ENCODE results near the gene ARHGAP45.
A peak's percentile ranks its signal among the peaks of the same experiment; 100 is the strongest.

The ARHGAP45 gene

GRCh38 chr19:1040476-1041271 lies 26.3 kb upstream of the ARHGAP45 start:
- DNase-seq = peak; percentile 80

GRCh38 chr19:1041272-1041834 lies 25.6 kb upstream of the ARHGAP45 start:
- DNase-seq = no peak

- no peak for DNase-seq
These were observed 24.9 kb upstream of the ARHGAP45 start for GRCh38 chr19:1041835-1042685.

- no peak for DNase-seq
These were observed 24.1 kb upstream of the ARHGAP45 start for GRCh38 chr19:1042689-1043511.

- no peak for DNase-seq
These were observed 21.7 kb upstream of the ARHGAP45 start for GRCh38 chr19:1045247-1045603.

GRCh38 chr19:1046117-1046626 lies 20.8 kb upstream of the ARHGAP45 start:
- DNase-seq = no peak

GRCh38 chr19:1046836-1047695 lies 19.9 kb upstream of the ARHGAP45 start:
- no peak for DNase-seq

- no peak for DNase-seq
These were observed 19.2 kb upstream of the ARHGAP45 start for GRCh38 chr19:1047696-1048147.

GRCh38 chr19:1049106-1049505 lies 17.9 kb upstream of the ARHGAP45 start:
- no peak for DNase-seq

- no peak for DNase-seq
These were observed 17.2 kb upstream of the ARHGAP45 start for GRCh38 chr19:1049800-1050199.

- no peak for DNase-seq
These were observed 15.8 kb upstream of the ARHGAP45 start for GRCh38 chr19:1050989-1051788.

GRCh38 chr19:1051791-1052190 lies 15.2 kb upstream of the ARHGAP45 start:
- no peak for DNase-seq

- no peak for DNase-seq
These were observed 14.5 kb upstream of the ARHGAP45 start for GRCh38 chr19:1052349-1052975.

GRCh38 chr19:1053176-1054101 lies 13.5 kb upstream of the ARHGAP45 start:
- DNase-seq = no peak

GRCh38 chr19:1054102-1055027 lies 12.6 kb upstream of the ARHGAP45 start:
- DNase-seq = no peak

GRCh38 chr19:1055028-1055425 lies 11.9 kb upstream of the ARHGAP45 start:
- DNase-seq = no peak

GRCh38 chr19:1055886-1056620 lies 10.9 kb upstream of the ARHGAP45 start:
- DNase-seq = no peak
